ENCODE data around the gene SLC6A6. TPM values are rescaled to one million over a fixed set of nuclear protein-coding genes. Genes with fewer than 3 reads are reported as not detected.

SLC6A6 gene
- total RNA-seq, 4 donors from 2014 or later: 14.4 to 35.7 (median 17.0) TPM

GRCh38 chr3:14392803-14393319 is 9.5 kb upstream of the SLC6A6 start:
- Histone ChIP-seq H3K36me3 (no peaks in the 10 kb centered on the region), H3K4me1 (peaks cover 0 to 21% (median 0%) of the 10 kb centered on the region in 3 donors), H3K4me3 (no peak overlapping the region), H3K9me3 (no peaks in the 10 kb centered on the region), H3K27ac (peak overlapping the region in 2 of 4 donors; percentile 57 to 59), H3K27me3 (peaks cover 0 to 3% (median 0%) of the 10 kb centered on the region in 4 donors)
- TF ChIP-seq POLR2A (IDR thresholded peaks at IDR 0.05) (no peak), CTCF (IDR thresholded peaks at IDR 0.05) (no peak)
- no peak for DNase-seq
- WGBS, 2 donors: 73 to 87% methylated on average over 6 to 7 of the region's 7 CpGs
- intact Hi-C loops (cut with DNase I): no loop called here

DNA sequence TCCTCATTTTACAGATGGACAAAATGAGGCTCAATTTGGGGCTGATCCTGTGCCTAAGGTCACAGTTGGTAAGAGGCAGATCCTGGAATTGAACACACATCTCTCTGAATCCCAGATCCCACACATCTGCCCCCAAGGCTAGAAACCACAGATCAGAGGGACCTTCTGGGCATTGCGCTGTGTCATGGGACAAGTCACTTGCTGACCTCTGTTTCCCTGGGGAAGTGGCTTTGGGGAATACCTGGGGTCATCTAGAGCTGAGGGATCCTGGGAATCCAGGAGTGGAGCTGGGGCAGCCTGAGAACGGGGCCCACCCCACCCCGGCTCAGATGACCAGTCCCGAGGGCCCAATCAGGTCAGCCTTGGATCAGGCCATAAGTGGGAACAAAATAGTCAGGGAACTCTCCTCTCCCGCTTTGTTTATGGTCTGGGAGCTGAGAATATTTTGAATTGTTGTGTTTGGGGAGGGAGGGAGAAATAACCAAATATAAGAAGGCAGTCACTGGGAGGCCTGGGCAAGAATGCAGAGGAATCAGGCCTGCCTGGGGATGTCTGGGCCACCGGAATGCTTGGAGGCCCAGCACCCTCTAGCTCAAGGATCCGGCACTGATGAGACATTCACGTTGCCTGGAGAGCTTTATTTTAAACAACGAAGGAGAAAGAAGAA is 8.8 kb upstream of the SLC6A6 start:
- Histone ChIP-seq H3K27me3 (peaks cover 0 to 3% (median 0%) of the 10 kb centered on the region in 4 donors), H3K4me3 (no peak overlapping the region), H3K4me1 (peaks cover 0 to 23% (median 0%) of the 10 kb centered on the region in 3 donors), H3K9me3 (no peaks in the 10 kb centered on the region), H3K27ac (peak overlapping the region in 2 of 4 donors; percentile 57 to 59), H3K36me3 (no peaks in the 10 kb centered on the region)
- intact Hi-C loops (cut with DNase I): no loop called here
- WGBS, 2 donors: 48 to 56% methylated on average over 5 to 6 of the region's 9 CpGs
- TF ChIP-seq CTCF (IDR thresholded peaks at IDR 0.05) (no peak), POLR2A (IDR thresholded peaks at IDR 0.05) (no peak)
- DNase-seq: no peak

- H3K36me3 ChIP-seq: no peaks in the 10 kb centered on the region
- no peak for DNase-seq
- WGBS, 2 donors: 79 to 81% methylated on average over 5 of the region's 5 CpGs
- peaks cover 0 to 17% (median 0%) of the 10 kb centered on the region in 3 donors for H3K4me1 ChIP-seq
- intact Hi-C loops (cut with DNase I): no loop called here
- H3K27ac ChIP-seq: no peak overlapping the region
- TF ChIP-seq CTCF (IDR thresholded peaks at IDR 0.05): no peak
- TF ChIP-seq POLR2A (IDR thresholded peaks at IDR 0.05): no peak
- no peaks in the 10 kb centered on the region for H3K27me3 ChIP-seq
- no peaks in the 10 kb centered on the region for H3K9me3 ChIP-seq
- H3K4me3 ChIP-seq: no peak overlapping the region
These were observed 6.2 kb upstream of the SLC6A6 start for GRCh38 chr3:14396031-14396692.

GRCh38 chr3:14397046-14397445 is 5.4 kb upstream of the SLC6A6 start:
- peaks cover 0 to 20% (median 4%) of the 10 kb centered on the region in 3 donors for H3K4me1 ChIP-seq
- H3K27me3 ChIP-seq: no peaks in the 10 kb centered on the region
- no peaks in the 10 kb centered on the region for H3K9me3 ChIP-seq
- DNase-seq: no peak
- no peak overlapping the region for H3K27ac ChIP-seq
- H3K36me3 ChIP-seq: no peaks in the 10 kb centered on the region
- TF ChIP-seq CTCF (IDR thresholded peaks at IDR 0.05) (no peak), POLR2A (IDR thresholded peaks at IDR 0.05) (no peak)
- no peak overlapping the region for H3K4me3 ChIP-seq
- 78 to 90% methylated on average over 4 of the region's 4 CpGs for WGBS, 2 donors
- intact Hi-C loops (cut with DNase I): no loop called here

GRCh38 chr3:14397531-14397930 is 4.9 kb upstream of the SLC6A6 start:
- TF ChIP-seq CTCF (IDR thresholded peaks at IDR 0.05): no peak
- no peak for TF ChIP-seq POLR2A (IDR thresholded peaks at IDR 0.05)
- WGBS, 2 donors: 80 to 89% methylated on average over 1 of the region's 3 CpGs
- Histone ChIP-seq H3K27me3 (no peaks in the 10 kb centered on the region), H3K36me3 (no peaks in the 10 kb centered on the region), H3K27ac (no peak overlapping the region), H3K4me1 (peaks cover 0 to 24% (median 4%) of the 10 kb centered on the region in 3 donors), H3K4me3 (no peak overlapping the region), H3K9me3 (no peaks in the 10 kb centered on the region)
- intact Hi-C loops (cut with DNase I): no loop called here
- DNase-seq: no peak

Measured in esophagus squamous epithelium (tissue), 5 donors.